CD4-positive, alpha-beta T cell treated with Interleukin-21 for 1 hour (primary cell): Measurements from ENCODE around the gene OR52E1.
"Not testable (repeated sequence)": the region's sequence is repeated elsewhere in the genome, so short reads cannot be mapped to it uniquely, and the experiment has no call there.

Experiments used
- DNase-seq: peaks from one replicate; pipeline ENCODE4 v3.0.0-alpha.2; 2020

OR52E1 gene

DNA sequence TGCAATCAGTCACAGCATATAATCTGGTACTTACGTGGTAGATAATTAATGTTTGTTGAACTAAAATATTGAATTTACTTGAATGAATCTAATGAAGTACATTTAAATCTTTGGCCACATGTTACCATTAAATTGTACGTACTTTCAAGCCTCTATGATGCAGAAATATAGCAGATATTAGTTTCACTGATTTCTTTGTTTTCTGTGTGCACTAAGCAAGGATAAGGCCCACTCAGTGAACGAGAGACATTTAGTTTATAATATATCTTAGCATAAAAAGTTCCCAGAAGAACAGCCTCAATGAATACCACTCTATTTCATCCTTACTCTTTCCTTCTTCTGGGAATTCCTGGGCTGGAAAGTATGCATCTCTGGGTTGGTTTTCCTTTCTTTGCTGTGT is at the start of gene OR52E1:
Gene OR52E1 (plus strand): TSS at position 301 of the 400 bp plus-strand sequence.
- no peak for DNase-seq

DNA sequence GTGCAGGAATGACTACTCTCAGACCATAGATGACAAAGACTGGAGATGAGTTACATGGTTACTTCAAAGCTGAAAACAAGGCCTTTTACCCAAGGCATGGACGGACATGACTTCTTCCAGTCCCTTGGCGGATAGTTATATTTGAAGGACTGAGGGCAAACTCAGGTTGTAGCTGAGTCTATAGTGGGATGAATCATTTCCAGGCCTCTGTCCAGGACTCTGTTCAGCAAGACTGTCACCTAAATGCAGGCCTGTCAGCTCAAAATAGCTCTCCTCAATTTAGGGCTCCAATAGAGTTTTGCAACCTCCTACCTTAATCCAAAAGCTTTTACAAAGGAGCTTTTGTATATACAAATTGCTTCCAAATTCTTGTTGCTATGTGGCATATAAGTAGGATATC is 47.4 kb upstream of the OR52E1 start:
- no peak for DNase-seq

DNA sequence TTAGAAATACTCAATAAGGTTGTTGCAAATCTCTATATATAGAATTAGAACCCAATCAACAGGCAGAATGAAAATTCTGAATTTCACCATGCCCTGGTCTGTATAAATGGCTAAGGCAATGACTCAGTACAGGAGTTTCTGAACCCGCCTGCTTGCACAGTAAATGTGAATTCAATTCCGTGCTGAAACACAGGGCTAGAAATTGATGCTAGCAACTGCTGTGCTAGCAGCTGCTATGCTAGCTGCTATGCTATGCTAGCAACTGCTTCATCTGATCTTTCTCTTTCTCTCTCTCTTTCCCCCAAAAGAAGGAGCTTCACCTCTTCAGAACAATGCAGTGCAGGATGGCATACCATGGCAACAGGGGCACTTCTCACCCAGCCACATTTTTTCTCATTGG is 32.7 kb upstream of the OR52E1 start:
- no peak for DNase-seq

DNA sequence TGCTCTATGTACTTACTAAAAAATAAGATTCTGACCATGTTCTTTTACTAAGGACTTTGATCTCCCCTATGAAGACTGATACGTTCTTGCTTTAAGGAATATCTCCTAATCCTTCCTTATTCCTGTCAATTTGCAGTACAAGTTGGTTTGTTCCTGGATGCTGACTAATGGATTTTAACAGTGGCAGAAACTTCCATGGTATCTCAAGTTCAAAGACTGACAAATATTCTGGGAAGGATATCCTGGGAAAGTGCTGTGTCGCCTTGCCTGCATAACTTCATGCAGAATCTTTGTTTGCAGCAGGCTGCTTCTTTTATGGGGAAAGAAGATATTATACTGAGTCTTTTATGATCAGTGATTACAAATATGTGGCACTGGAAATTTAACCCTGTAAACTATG is 31.4 kb upstream of the OR52E1 start:
- no peak for DNase-seq

DNA sequence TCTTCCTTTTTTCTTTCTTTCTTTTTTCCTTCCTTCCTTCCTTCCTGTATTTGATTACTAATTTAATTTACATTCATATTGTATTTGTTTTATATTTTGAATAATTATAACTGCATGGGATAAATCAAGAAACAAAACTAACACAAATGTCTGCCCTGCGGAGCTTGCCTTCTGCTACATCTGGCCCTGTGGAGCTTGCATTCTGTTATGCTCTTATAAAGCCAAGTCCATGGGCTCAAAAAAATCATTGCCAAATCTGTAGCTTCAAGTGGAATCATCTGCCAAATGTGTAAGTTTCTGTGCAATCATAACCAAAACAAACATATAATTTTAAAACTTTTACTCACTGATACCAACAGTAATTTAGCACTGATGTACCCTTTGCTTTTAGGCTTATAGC is 31.0 kb upstream of the OR52E1 start:
- no peak for DNase-seq

DNA sequence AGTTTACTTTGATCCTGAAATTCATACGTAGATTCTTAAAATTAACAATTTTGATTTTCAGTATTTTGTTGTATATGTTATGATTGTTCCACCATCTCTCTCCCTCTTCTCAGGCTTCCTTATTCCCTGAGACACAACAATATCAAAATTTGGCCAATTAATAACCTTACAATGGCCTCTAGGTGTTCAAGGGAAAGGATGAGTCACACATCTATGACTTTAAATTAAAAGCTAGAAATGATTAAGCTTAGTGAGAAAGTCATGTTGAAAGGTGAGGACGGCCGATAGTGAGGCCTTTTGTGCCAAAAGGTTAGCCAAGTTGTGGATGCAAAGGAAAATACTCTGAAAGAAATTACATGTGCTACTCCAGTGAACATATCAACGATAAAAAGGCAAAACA is 28.5 kb upstream of the OR52E1 start:
- DNase-seq, result no peak

DNA sequence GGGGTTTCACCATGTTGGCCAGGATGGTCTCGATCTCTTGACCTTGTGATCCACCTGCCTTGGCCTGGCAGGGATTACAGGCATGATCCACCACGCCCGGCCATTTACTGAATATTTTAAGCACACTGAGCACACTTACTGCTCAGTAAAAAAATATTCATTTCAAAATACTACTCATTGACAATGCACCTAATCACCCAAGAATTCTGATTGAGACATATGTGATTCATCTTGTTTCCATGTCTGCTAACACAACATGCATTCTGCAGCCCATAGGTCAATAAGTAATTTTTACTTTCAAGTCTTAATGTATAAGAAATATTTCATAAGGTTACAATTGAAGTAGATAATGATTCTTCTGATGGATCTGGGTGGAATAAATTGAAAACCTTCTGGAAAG is 27.3 kb upstream of the OR52E1 start:
- DNase-seq, result no peak

DNA sequence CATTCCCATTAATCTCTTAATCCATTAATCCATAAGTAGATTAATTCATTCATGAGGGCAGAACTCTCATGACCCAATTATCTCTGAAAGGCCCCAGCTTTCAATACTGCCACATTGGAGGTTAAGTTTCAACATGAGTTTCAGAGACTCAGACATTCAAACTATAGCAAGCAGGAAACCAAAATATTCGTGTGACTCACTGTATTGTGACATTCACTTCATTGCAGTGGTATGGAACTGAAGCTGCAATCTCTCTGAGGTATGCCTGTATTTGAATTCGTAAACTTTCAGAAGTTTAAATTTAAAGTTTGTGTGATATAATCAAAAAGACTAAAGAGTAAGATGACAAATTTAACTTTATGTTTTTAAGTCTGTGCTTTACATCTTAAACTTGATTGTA is 26.0 kb upstream of the OR52E1 start:
- DNase-seq, result no peak

DNA sequence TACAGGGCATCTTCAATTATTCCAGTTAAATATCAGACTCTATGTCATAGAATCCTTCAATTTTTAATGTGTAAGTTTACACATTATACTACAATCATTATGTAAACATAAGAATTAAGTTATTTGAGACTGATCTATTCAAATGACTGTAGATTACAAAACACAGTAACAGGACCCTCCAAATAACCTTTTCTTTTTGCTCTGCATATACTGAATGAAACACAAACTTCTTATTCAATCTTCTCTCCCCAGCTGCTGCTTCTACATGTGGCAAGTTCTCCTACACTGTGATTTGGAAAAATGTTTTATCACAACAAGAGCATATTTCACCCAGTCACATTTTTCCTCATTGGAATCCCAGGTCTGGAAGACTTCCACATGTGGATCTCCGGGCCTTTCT is 23.1 kb upstream of the OR52E1 start, which contains the start of gene OR52J3:
Gene OR52J3 (plus strand): TSS at position 301 of the 400 bp plus-strand sequence. CDS start 0 bp downstream, at position 301.
- no peak for DNase-seq

DNA sequence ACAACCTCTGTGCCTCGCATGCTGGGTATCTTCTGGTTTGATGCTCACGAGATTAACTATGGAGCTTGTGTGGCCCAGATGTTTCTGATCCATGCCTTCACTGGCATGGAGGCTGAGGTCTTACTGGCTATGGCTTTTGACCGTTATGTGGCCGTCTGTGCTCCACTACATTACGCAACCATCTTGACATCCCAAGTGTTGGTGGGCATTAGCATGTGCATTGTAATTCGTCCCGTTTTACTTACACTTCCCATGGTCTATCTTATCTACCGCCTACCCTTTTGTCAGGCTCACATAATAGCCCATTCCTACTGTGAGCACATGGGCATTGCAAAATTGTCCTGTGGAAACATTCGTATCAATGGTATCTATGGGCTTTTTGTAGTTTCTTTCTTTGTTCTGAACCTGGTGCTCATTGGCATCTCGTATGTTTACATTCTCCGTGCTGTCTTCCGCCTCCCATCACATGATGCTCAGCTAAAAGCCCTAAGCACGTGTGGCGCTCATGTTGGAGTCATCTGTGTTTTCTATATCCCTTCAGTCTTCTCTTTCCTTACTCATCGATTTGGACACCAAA is 22.5 kb upstream of the OR52E1 start:
- no peak for DNase-seq

DNA sequence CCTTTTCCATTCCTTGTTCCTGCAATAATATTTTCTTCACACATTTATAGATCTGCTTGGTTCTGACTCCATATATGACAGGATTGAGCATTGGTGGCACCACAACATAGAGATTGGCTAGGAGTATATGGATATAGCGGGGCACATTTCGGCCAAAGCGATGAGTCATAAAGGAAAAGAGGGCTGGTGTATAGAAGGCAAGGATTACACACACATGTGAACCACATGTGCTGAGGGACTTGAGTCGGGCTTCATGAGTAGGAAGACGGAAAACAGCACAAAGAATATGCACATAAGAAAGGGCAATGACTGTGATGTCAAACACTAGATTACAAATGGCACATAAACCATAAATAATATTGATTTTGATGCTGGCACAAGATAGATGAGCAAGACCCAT is 10.7 kb upstream of the OR52E1 start:
- not testable (repeated sequence) for DNase-seq

DNA sequence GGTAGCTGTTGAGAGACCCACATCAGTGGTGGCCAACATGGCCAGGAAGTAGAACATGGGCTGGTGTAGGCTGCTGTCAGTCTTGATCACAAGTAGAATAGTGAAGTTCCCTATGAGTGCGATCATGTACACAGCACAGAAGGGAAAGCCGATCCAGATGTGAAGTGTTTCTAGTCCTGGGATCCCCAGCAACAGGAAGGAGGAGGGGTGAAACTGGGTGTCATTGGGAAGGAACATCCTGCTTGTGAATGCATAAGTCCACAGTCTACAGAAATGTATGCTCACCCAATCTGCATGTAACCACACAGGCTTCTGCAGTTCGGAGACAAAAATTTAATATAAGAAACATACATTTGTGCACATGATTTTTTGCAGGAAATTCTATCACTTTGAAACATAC is 10.0 kb upstream of the OR52E1 start, which contains the start of gene OR52E2:
Gene OR52E2 (minus strand): TSS at position 237 of the 400 bp plus-strand sequence. CDS start 0 bp downstream, at position 237.
- DNase-seq, result no peak

DNA sequence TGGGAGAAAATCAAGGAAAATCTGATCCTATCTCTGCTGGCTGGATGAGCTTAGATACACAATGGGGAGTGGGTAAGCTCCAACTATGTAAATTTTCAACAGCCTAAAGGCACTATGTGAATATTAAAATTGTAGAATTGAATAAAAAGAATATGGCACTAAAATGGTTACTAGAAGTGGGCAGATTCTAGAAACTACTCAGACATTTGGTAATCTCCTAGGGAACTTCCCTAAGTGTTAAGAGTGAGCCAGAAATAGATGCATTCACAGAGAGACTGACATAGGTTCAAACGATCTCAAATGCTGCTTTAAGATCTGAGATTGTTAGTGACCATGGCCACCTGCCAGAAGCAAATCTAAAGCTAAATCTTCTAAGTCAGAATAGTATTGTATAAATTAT is 4.3 kb upstream of the OR52E1 start:
- no peak for DNase-seq

DNA sequence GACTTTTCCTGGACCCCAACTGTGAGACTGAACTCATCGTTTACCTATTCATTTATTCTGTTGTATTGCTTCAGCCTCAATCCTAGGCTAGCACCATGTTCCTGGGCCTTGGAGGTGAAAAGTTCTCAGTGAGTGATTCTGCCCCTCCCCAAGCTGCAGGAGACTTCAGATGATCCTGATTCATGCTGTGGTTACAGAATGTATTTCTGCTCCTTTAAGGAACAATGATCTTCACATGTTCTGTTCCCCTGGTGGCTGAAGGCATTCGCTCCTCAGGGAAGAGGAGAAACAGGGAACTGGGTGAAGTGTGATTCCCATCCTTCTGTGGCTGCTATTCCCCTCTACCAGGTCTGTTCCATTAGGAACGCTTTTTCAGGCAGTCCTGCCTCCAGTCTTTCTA is 2.4 kb downstream of the OR52E1 start:
- DNase-seq, result no peak

DNA sequence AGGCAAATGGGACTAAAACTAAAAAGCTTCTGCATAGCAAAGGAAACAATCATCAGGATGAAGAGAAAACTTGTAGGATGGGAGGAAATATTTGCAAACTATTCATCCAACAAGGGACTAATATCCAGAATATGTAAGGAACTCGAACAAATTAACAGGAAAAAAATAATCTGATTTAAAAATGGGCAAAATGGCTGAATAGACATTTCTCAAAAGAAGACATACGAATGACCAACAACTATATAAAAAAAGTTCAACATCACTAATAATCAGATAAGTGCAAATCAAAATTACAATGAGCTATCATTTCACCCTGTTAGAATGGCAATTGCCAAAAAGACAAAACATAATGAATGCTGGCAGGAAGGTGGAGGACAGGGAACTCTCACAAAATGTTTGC is 12.0 kb downstream of the OR52E1 start:
- DNase-seq, result no peak

DNA sequence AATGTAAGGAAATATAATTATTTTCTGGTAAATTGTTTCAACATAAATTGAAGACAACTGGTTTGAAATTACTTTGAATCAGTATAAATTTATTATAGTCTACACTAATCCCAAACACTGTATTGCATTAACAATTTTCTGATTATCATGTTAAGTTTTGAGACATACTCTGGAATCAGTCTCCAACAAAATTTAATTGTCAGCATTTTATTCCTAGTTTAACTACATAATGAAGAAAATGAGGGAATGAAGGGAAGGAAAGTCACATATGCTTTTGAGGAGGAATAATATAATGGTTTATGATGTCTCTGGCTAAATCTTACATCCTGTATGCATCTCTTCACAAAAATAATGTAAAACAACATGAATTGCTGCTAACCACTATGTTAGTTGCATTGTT is 14.2 kb downstream of the OR52E1 start:
- DNase-seq, result no peak

DNA sequence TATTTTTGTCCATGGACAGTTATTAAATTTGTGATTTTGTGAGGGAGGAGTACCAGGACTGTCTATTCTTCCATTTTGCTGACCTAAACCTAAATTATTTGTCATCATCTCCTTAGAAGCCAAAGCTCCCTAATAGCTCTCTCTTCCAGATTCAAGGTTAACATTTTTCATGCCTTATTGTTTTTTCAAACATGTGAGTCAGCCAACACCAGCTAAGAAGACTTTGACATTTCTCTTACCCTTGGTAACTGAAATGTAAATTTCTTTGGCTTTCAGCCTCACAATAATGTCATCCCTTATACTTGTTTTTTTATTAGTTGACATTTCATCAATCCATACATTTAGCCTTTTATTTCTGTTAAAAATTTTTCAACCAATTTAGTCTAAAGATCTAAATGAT is 19.2 kb downstream of the OR52E1 start:
- DNase-seq, result no peak

DNA sequence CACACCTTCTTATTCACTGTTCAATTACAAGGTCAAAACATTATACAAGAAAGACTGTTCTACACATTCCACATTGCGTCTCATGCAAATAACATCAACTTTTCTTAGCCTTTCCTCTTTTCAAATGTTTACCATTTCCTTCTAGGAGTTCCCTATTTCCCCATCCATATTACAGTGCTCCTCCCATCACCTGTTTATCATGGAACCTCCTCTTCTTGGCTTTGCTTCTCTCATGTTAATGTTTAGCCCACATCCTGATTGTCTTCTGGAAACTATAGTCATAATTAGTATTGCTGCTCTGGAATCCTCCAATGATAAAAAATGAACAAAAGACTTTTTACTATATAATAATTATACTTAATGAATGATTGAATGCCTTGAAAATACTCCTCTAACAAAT is 21.3 kb downstream of the OR52E1 start:
- DNase-seq, result no peak

DNA sequence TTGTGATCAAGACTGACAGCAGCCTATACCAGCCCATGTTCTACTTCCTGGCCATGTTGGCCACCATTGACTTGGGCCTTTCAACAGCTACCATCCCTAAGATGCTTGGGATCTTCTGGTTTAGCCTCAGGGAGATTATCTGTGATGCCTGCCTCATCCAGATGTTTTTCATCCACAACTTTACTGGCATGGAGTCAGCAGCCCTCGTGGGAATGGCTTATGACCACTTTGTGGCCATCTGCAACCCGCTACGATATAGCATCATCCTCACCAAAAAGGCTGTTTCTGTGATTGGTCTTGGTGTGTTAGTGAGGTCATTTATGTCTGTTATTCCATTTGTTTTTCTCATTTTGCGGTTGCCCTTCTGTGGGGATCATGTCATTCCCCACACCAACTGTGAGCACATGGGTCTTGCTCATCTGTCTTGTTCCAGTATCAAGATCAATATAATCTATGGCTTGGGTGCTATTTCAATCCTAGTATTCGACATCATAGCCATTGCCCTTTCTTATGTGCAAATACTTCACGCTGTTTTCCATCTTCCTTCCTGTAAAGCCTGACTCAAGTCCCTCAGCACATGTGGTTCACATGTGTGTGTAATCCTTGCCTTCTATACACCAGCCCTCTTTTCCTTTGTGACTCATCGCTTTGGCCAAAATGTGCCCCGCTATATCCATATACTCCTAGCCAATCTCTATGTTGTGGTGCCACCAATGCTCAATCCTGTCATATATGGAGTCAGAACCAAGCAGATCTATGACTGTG is 23.6 kb downstream of the OR52E1 start:
- no peak for DNase-seq

DNA sequence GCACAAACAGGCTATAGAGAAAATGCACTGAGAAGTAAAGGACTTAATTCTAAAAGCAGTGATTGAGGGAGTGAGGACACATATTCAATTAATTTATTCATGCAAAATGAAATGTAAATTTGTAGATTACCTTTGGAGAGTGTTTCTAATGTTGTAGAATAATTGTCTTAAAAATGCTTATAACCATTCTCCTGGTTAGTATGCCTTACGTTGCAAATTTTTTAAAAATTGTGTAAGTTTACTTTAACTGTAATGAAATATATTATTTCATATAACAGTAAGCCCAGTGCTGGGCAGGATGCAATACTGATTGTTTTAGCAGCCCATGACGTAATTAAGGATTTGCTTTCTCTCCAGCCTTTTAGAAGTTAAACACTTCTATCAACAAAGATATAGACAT is 26.6 kb downstream of the OR52E1 start:
- no peak for DNase-seq

DNA sequence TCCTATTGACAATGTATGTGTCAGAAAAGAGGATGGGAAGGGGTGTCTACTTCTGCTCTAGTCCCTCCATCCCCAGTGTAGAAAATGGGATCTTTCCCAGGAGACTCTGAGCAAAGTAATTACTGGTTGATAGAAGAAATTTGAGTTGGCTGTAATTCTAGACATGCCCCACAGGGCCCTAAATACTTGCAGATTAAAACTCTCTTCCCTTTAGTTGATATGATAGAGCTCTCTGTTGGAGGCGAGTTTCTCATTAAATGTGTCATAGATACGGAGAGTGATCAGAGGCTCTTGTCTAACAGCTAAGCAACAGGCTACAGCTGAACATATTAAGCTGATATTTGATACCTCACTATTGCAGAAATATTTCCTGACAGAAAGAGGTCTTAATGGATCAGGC is 32.9 kb downstream of the OR52E1 start:
- no peak for DNase-seq

DNA sequence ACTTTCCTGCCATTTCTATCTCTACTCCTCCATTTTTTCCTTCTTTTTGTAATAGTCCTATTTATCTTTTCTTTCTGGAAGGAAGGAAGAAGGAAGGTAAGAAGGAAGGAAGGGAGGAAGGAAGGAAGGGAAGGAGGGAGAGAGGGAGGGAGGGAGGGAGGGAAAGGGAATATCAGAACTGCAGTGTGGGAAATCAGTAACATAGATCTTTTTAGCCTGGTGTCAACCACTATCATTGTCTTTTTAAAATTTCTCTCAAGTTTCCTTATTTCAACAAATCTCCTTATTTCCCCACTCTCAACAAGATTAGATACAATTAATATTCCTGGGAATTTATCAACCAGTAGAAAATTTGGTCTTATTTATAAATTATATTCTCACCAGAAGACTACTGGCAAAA is 33.7 kb downstream of the OR52E1 start:
- no peak for DNase-seq

DNA sequence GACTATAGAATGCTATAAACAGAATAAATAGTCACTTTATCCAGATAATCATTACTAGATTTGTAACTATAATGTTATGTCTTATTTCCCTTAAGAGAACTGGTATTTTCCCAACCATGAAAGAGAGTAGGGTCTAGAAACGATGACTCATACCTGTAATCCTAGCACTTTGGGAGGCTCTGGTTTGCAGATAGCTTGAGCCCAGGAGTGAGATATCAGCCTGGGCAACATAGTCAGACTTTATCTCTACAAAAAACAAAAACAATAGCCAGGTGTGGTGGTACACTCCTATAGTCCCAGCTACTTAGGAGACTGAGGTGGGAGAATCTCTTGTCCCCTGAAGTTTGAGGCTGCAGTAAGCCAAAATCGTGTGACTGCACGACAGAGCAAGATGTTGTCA is 37.9 kb downstream of the OR52E1 start:
- DNase-seq, result no peak

DNA sequence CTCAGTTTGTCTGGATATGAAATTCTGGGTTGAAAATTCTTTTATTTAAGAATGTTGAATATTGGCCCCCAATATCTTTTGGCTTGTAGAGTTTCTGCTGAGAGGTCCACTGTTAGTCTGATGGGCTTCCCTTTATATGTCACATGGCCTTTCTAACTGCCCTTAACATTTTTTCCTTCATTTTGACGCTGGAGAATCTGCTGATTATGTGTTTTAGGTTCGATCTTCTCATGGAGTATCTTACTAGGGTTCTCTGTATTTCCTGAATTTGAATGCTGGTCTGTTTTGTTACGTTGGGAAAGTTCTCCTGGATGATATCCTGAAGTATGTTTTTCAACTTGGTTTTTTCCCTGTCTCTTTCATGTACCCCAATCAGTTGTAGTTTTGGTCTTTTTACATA is 46.0 kb downstream of the OR52E1 start:
- no peak for DNase-seq

DNA sequence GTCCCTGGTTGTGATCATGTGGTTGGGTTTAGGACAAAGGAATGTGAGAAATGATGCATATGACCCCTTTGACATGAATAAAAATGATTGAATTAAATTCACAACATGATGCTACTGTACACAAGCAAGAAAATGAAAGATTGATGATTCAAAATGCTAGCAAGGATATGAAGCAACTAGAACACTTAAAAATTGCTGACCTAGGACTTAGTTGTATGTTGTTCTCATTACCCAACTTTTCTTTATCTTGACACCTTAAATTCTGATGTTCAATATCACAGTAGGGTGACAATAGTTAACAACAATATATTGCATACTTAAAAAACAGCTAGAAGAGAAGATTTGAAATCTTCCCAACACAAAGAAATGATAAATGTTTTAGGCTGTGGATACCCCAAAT is 48.2 kb downstream of the OR52E1 start:
- DNase-seq, result no peak
